Measurements from ENCODE around the gene SLC43A1.

SLC43A1 gene

DNA sequence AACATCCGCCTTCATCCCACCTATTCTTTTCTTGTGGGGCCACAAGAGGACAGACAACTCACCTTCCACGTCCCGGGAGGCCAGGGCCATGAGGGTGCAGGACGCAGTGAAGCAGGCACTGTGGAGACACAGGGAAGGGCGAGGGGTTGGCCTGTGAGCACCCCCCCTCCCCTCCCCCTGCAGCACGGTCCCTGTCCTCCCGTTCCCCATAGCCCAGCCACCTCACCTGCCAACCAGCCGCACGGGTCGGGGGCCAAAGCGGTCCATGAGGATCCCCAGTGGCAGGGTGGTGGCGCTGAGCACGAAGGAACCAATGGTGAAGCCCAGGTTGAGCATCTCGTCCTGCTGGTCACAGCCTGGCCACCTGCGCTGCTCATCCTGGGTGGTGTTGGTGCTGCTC, 14.6 kb downstream of the SLC43A1 start:
- DNase-seq (ENCODE audit: low read depth): no peak
- TF ChIP-seq, protein P1, sequence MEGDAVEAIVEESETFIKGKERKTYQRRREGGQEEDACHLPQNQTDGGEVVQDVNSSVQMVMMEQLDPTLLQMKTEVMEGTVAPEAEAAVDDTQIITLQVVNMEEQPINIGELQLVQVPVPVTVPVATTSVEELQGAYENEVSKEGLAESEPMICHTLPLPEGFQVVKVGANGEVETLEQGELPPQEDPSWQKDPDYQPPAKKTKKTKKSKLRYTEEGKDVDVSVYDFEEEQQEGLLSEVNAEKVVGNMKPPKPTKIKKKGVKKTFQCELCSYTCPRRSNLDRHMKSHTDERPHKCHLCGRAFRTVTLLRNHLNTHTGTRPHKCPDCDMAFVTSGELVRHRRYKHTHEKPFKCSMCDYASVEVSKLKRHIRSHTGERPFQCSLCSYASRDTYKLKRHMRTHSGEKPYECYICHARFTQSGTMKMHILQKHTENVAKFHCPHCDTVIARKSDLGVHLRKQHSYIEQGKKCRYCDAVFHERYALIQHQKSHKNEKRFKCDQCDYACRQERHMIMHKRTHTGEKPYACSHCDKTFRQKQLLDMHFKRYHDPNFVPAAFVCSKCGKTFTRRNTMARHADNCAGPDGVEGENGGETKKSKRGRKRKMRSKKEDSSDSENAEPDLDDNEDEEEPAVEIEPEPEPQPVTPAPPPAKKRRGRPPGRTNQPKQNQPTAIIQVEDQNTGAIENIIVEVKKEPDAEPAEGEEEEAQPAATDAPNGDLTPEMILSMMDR (conservative IDR thresholded peaks at IDR 0.05; ENCODE audit: control insufficient read depth, insufficient read depth, low read depth, low read length): no peak
- H3K4me3 ChIP-seq (ENCODE audit: control insufficient read depth, low read depth, low read length): no peak overlapping the region

- TF ChIP-seq, protein P1 (conservative IDR thresholded peaks at IDR 0.05; ENCODE audit: control insufficient read depth, insufficient read depth, low read depth, low read length): no peak
- no peak for DNase-seq (ENCODE audit: low read depth)
- H3K4me3 ChIP-seq (ENCODE audit: control insufficient read depth, low read depth, low read length): no peak overlapping the region
Measured at GRCh38 chr11:57500515-57500914, 15.0 kb downstream of the SLC43A1 start.

GRCh38 chr11:57499983-57500461, 15.5 kb downstream of the SLC43A1 start:
- TF ChIP-seq, protein P1 (conservative IDR thresholded peaks at IDR 0.05; ENCODE audit: control insufficient read depth, insufficient read depth, low read depth, low read length): no peak
- DNase-seq (ENCODE audit: low read depth): no peak
- H3K4me3 ChIP-seq (ENCODE audit: control insufficient read depth, low read depth, low read length): peak overlapping the region; percentile 39

DNA sequence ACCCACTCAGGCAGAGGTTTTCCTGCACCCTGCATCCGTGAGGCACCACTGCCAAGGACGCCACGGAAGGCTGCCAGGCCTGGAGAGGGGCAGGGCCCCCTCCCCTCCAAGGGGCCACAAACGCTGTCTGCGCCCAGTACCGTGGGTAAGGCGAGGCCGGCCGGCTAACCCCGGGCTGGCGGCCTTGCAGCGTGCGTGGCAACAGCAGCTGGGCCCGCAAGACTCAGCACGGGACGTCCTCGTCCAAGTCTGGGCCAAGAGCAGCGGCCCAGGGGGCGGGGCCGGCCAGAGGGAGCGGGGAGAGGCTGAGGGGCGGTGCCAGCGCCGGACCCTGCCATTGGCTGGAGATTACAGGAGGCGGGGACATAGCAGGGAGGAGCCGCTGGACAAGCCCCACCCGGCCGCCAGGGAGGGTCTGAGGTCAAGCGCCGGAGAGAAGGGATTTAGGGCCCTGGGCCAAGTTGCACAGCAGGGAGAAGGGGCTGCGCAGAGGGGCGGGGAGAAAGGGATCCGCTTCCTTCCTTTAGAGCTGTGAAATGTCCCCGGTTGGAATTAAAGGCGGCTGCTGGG, 16.0 kb downstream of the SLC43A1 start:
- TF ChIP-seq, protein P1 (conservative IDR thresholded peaks at IDR 0.05; ENCODE audit: control insufficient read depth, insufficient read depth, low read depth, low read length): no peak
- H3K4me3 ChIP-seq (ENCODE audit: control insufficient read depth, low read depth, low read length): peak overlapping the region; percentile 39
- DNase-seq (ENCODE audit: low read depth): peak; percentile 86

GRCh38 chr11:57498540-57498939, 17.0 kb downstream of the SLC43A1 start:
- TF ChIP-seq, protein P1 (conservative IDR thresholded peaks at IDR 0.05; ENCODE audit: control insufficient read depth, insufficient read depth, low read depth, low read length): no peak
- no peak for DNase-seq (ENCODE audit: low read depth)
- H3K4me3 ChIP-seq (ENCODE audit: control insufficient read depth, low read depth, low read length): no peak overlapping the region

DNA sequence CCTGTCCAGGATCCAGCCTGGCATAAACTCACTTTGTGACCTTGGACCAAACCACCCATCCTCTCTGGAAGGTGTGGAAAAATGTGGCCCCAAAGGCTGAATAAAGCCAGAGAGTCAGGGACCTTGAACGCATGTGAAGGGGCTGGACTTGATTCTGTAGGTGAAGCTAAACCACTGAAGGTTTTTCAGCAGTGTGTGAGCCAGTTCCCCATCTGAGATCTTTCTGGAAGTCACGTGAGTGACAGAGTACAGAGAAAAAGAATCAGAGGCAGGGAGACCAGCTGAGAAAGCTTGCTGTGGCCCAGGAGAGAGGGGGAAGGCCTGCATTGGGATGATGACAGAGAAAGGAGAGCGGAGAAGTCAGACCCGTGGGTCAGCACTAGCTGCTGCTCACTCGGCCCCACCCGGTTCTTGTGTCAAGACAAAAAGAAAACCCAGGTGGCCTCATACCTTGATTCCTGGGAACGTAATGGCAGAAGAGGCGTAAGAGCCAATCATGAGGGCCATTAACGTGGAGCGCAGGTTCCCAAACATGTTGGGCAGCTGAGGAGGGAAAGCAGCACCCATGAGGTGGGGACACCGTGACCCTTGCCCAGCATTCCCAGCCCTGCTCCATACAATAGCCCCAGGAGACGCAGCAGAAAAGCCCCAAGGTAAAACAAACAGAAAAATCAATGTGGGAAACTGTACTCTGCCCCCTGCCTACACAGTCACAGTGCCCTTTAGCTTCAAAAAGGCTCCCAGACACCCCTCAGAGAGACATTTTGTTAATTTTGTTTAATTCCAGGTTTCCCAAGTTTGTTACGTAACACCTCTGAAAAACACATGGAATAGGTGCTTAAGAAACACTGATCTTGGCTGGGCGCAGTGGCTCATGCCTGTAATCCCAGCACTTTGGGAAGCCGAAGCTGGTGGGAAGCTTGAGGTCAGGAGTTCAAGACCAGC, 17.9 kb downstream of the SLC43A1 start:
- TF ChIP-seq, protein P1 (conservative IDR thresholded peaks at IDR 0.05; ENCODE audit: control insufficient read depth, insufficient read depth, low read depth, low read length): no peak
- no peak overlapping the region for H3K4me3 ChIP-seq (ENCODE audit: control insufficient read depth, low read depth, low read length)
- no peak for DNase-seq (ENCODE audit: low read depth)
